NOMO-1 treated with dmso at 0.1 percent for 144 hours (cell line): Measurements from ENCODE around the gene UBA5.
A peak's percentile ranks its signal among the peaks of the same experiment; 100 is the strongest.

ENCODE experiments used
- DNase-seq: peaks from one replicate; lab custom pipeline; 2025; ENCODE audit not compliant: unreplicated experiment; lab: John Stamatoyannopoulos, UW

UBA5 gene

GRCh38 chr3:132652640-132653270 is 7.4 kb upstream of the UBA5 start:
- DNase-seq: no peak

- DNase-seq: no peak
Observed at GRCh38 chr3:132654190-132654589, 5.9 kb upstream of the UBA5 start.

- no peak for DNase-seq
Observed at GRCh38 chr3:132654721-132655120, 5.4 kb upstream of the UBA5 start.

- no peak for DNase-seq
Observed at GRCh38 chr3:132655471-132655870, 4.7 kb upstream of the UBA5 start.

- DNase-seq: no peak
Observed at GRCh38 chr3:132657869-132658747, 2.0 kb upstream of the UBA5 start.

- no peak for DNase-seq
Observed at GRCh38 chr3:132659000-132659364, 1.1 kb upstream of the UBA5 start.

- peak; percentile 64 for DNase-seq
Observed at GRCh38 chr3:132659365-132660051, 621 bp upstream of the UBA5 start, which contains the start of gene ACAD11. Gene ACAD11 (minus strand): TSS chr3:132659809. CDS start chr3:132659751, 58 bp downstream.

GRCh38 chr3:132660811-132661070 is 612 bp downstream of the UBA5 start:
- DNase-seq: no peak

- no peak for DNase-seq
Observed at GRCh38 chr3:132661101-132661500, 972 bp downstream of the UBA5 start.

GRCh38 chr3:132662212-132662611 is 2.1 kb downstream of the UBA5 start:
- DNase-seq: no peak

GRCh38 chr3:132665230-132665745 is 5.2 kb downstream of the UBA5 start:
- no peak for DNase-seq

- no peak for DNase-seq
Observed at GRCh38 chr3:132669256-132669777, 9.2 kb downstream of the UBA5 start.

- DNase-seq: no peak
Observed at GRCh38 chr3:132675408-132675807, 15.3 kb downstream of the UBA5 start.

- no peak for DNase-seq
Observed at GRCh38 chr3:132679911-132680310, 19.8 kb downstream of the UBA5 start.

- DNase-seq: no peak
Observed at GRCh38 chr3:132681421-132681820, 21.3 kb downstream of the UBA5 start.

GRCh38 chr3:132682201-132682600 is 22.1 kb downstream of the UBA5 start:
- no peak for DNase-seq

GRCh38 chr3:132690040-132690439 is 29.9 kb downstream of the UBA5 start:
- no peak for DNase-seq

GRCh38 chr3:132694991-132695390 is 34.9 kb downstream of the UBA5 start:
- DNase-seq: no peak

- no peak for DNase-seq
Observed at GRCh38 chr3:132695422-132695821, 35.3 kb downstream of the UBA5 start.

GRCh38 chr3:132703733-132704132 is 43.6 kb downstream of the UBA5 start:
- DNase-seq: no peak

- DNase-seq: no peak
Observed at GRCh38 chr3:132709761-132710160, 49.6 kb downstream of the UBA5 start.

GRCh38 chr3:132710311-132710710 is 50.2 kb downstream of the UBA5 start:
- DNase-seq: no peak
